C4-2B (cell line): Measurements from ENCODE around the gene OPA3.

Experiments used
- CTCF ChIP-seq: fragments of 450-650 bp; conservative IDR thresholded peaks from 2 replicates; pipeline ENCODE4 v1.5.1; 2017; ENCODE audit warnings: mild to moderate bottlenecking
- ZFX ChIP-seq: fragments of 450-650 bp; IDR thresholded peaks from 2 replicates; pipeline ENCODE4 v1.6.1; 2017

GRCh38 chr19:45503909-45504308, 80.7 kb downstream of the OPA3 start:
- TF ChIP-seq CTCF, result no peak
- TF ChIP-seq ZFX, result no peak
